ENCODE data around the gene MAMDC4.
A peak's percentile ranks its signal among the peaks of the same experiment; 100 is the strongest.
"Not testable (repeated sequence)": the region's sequence is repeated elsewhere in the genome, so short reads cannot be mapped to it uniquely, and the experiment has no call there.

MAMDC4 gene

DNA sequence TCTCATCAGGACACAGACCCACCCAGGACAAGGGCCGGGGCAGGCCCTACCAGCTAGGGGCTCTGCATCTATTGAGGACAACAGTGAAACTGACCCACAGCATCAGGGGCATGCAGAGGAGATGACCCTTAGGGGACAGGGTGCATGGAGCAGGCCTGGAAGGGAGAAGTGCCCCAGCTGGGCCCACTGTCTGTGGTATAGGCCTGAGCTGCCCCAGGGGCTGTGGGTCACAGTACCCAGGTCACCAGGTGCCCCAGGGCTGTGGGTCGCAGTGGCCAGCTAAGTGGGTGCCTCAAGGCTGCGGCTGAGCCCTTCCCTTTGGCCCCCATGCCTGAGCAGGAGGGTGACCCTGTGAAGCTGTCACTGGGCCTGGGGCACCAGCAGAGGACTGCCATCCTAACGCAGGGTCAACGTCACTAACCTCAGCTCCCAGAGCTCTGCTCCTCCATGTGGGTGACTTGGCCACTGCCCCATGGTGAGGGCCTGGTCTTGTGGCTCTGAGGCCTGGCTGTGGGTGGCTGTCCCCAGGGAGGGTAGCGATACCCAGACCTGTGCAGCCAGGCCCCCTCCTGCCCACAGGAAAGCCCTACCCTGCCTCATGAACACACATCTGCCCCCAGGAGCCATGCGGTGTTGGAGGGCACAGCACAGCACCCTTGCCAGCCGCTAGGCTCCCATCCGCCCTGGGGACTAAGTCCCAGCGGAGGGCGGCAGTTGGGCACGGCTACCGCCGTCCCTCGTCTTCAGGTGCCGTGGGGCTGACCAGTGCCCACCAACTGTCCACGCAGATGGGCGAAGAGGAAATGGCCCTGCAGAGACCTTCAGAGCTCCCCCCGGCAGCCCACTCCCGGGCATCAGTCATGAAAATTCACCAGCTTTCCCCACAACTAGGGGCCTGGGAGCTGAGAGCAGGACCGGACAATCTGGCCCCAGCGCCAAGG is 9.1 kb downstream of the MAMDC4 start:
- DNase-seq (ENCODE audit: low read depth in 2 of 3, low spot score in 2 of 3) = no peak

DNA sequence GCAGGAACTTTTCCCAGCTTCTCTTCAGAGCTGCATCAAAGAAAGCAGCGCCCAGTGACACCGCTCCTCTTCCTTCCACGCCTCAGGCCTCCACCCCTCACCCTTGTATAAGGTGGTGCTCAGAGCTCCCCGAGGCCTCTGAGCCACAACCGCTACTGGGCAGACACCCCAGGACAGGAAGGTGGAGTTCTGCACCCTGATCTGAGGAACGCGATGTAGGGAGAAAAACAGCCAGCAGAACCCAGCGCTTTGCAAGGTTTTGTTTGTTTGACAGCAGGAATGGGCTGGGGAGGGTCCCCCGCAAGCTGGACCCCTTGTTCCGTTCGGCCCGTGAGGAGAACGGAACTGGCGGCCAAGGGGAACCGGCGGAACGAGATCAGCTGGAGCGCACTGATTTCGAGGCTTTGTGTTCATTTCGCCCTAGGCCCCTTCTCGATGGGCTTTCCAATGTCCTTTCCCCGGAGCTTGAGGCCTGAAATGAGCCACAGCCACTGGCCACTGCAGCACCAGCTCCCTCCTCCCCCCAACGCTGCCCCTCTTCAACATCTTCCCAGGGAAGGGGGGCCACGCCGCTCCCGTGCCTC is 9.8 kb downstream of the MAMDC4 start:
- no peak for DNase-seq (ENCODE audit: low read depth in 2 of 3, low spot score in 2 of 3)

DNA sequence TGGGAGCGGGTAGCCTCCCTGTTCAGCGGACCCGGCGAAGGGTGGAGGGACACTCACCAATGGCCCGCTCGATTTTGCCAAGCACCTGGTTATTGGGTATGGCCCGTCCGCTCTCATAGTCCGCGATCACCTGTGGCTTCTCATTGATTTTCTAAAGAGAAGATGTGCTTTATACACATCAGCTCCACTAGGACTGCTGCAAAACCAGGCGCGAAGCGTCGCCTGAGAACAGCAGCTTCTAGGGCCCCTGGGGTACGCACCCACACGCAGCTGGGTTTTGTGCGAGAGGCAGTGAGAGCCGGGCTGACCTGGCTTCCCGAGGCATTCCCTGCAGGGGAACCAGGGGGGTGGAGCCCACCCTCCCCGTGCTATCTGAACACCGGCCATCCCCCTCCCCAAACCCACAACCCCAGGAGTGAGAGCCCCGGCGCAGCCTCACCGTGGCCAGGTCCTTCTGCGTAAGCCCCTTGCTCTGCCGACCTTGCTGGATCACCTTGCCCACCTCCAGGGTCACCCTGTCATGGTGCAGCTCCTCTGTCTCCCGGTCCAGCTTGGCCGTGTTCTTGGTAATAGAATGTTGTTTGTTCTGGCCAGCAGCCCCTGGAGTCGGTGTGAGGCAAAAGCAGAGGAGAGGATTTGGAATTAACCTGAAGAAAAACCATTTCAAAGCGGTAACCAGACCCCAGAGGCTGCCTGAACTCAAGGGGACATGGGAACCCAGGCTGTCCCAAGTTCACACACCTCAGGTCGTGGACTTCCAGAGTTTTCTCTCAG is 10.9 kb downstream of the MAMDC4 start:
- no peak for DNase-seq (ENCODE audit: low read depth in 2 of 3, low spot score in 2 of 3)

DNA sequence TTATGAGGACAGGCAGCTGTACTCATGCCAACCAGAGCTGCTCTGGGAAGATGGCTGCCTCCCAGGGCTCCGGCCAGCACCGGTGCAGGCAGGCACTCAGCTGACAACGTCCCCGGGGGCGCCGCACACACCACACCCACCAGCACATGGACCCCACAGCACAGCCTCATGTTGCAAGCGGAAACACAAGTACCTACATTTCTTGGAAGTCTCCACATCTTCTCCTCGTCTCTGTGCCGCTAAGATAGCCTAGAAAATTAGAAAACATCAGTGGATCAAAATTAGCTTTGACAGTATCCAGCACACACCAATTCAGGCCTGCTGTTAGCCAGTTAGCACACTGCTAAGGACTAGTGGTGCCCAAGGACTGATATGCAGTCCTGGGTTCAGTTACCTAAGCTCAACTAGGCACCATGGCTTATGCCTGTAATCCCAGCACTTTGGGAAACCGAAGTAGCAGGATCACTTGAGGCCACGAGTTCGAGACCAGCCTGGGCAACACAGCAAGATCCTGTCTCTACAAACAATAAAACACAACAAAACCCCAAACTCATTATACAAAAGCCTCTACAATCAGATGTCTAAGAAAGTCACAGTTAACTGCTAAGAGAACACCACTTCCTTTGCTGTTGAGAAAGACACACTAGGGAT is 11.6 kb downstream of the MAMDC4 start:
- no peak for DNase-seq (ENCODE audit: low read depth in 2 of 3, low spot score in 2 of 3)

DNA sequence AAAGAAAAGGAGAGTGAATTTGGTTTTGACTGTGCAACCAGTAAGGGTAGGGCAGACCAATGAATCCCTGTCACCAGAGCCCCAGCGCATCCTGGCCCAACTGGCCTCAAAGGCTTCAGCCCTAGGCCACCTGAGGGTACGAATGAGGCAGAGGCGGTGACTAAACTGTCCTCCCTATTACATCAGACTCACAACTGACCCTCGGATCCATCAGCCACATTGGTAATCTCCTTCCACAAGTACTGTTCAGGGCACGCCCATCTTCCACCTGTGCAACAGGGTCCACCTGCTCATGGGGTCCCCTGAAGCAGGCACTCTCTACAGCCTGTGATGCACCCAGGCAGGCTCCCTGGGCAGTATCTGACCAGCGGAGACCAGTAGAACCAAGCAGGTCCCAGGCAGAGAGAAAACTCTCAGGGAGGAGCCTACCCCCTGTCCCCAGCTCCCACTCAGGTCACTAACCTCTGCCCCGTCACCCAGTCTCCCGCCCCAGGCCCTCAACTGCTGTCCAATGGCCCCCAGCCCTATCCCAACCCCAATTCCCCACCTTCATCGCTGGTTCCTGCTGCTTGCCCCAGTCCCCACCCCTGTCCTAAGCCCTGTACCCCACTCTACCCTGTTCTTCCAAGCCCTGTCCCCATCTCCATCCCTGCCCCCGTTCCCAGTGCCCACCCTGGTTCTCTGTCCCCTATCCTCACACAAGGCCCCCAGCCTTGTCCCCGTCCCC is 13.1 kb downstream of the MAMDC4 start:
- no peak for DNase-seq (ENCODE audit: low read depth in 2 of 3, low spot score in 2 of 3)

DNA sequence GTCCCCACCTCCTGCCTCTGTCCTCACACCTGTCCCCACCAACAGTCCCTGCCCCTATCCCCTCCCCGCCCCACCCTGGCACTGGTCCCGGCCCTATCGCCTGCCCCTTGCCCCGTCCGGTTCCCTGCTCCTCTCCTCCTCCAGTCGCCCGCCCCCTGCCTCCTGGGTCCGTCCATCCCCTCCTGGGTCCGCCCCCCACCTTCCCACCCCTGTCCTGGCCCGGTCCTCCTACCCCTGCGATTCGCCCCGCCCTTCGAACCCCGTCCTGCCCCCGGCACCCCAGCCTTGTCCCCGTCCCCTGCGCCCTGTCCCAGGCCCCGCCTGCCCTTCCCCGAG is 13.6 kb downstream of the MAMDC4 start:
- DNase-seq (ENCODE audit: low read depth in 2 of 3, low spot score in 2 of 3) = no peak

DNA sequence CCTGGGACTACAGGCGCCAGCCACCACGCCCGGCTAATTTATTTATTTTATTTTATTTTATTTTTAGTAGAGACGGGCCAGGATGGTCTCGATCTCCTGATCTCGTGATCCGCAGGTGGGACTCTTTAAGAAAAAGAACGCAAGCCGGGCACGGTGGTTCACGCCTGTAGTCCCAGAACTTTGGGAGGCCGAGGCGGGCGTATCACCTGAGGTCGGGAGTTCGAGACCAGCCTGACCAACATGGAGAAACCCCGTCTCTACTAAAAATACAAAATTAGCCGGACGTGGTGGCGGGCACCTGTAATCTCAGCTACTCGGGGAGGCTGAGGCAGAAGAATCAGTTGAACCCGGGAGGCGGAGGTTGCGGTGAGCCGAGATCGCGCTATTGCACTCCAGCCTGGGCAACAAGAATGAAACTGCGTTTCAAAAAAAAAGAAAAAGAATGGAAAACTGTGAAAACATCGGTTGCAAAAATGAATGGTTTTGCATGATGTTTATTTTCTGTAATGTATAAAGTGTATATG is 14.8 kb downstream of the MAMDC4 start:
- not testable (repeated sequence) for DNase-seq (ENCODE audit: low read depth in 2 of 3, low spot score in 2 of 3)

DNA sequence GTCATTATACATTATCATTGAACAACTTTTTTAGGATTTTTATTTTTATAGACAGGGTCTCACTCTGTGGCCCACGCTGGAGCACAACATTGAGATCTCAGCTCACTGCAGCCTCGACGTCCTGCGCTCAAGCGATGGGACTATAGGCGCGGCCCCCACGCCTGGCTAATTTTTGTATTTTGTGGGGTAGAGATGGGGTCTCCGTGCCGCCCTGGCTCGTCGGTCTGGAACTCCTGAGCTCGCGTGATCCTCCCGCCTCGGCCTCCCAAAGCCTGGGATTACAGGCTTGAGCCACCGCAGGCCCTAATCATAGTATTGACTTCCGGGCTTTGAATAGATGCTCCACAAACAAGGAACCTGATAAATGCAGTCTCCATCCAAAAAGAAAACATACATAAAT is 15.3 kb downstream of the MAMDC4 start:
- DNase-seq (ENCODE audit: low read depth in 2 of 3, low spot score in 2 of 3) = no peak

DNA sequence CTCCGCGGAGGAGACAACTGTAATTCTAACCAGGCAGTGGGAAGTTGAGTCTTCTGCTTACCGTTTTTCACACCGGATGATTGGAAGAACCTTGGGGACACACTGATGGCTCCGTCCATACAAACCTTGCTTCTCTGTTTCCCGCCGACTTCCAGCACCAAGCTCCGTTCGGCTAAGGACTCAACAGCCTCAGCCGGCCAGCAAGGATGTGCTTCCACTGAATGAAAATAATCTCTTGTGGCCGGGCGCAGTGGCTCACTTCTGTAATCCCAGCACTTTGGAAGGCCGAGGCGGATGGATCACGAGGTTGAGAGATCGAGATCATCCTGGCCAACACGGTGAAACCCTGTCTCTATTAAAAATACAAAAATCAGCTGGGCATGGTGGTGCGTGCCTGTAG is 15.8 kb downstream of the MAMDC4 start:
- no peak for DNase-seq (ENCODE audit: low read depth in 2 of 3, low spot score in 2 of 3)

DNA sequence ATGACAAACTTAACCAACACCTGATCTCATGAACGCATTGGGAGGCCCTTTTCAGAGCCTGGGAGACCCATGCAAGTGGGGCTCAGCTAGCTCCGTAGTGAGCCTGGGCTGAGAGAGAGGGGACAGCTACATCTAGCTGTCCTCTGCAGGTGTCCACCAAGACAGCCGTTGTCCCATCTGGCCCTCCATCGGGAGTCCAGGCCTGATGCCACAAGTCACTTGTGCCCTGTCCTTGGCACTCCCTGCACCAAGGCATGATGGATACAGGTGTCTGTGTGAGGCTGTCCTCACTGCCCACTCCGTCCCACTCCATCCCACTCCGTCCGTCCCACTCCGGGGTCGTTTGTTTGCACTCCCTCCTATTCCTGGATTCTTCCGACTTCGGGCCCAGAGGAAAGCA is 16.5 kb downstream of the MAMDC4 start:
- DNase-seq (ENCODE audit: low read depth in 2 of 3, low spot score in 2 of 3) = no peak

DNA sequence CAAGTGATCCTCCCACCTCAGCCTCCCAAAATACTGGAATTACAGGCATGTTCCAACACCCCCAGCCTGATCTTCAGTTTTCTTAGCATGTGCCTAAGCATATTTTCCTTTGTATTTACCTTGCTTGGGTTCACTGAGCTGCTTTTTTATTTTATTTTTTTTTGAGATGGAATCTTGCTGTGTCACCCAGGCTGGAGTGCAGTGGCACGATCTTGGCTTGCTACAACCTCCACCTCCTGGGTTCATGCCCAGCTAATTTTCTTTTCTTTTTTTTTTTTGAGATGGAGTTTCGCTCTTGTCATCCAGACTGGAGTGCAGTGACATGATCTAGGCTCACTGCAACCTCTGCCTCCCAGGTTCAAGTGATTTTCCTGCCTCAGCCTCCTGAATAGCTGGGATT is 17.5 kb downstream of the MAMDC4 start:
- not testable (repeated sequence) for DNase-seq (ENCODE audit: low read depth in 2 of 3, low spot score in 2 of 3)

DNA sequence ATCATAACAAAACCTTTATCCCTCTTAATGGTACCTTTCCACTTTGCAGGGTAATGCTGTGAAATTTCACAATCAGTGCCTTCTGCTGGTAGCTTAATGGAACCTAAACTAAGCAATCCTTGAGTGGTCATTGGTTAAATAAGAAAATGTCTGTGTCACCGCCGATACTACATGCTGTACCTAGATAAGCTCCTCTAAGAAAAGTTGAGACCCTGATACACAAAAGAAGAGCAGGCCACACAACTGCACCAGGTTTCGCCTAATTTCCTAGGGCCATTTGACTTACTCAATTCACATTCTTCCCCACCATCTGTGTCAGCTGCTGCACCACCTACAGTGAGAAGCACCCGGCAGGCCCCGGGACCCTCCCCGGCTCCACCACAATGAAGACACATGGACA is 23.0 kb downstream of the MAMDC4 start:
- DNase-seq (ENCODE audit: low read depth in 2 of 3, low spot score in 2 of 3) = no peak

DNA sequence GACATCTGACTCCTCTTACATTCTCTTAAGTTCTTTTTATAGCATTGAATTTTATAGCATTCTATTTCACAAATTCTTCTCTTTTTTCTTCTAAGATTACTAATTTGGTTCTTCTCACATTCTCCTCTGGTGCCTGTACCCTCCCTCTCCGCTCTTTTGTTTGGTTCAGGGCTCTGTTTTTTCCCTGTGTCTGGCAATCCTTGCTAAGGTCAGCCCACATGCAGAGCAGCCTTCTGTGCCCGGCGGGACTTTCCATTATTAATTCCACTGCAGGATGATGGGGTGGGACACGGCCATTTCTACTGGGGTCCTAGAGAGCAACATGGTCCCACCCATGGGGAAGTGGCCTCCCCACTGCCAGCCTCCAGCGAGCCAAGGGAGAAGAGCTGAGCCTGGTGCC is 24.3 kb downstream of the MAMDC4 start:
- no peak for DNase-seq (ENCODE audit: low read depth in 2 of 3, low spot score in 2 of 3)

DNA sequence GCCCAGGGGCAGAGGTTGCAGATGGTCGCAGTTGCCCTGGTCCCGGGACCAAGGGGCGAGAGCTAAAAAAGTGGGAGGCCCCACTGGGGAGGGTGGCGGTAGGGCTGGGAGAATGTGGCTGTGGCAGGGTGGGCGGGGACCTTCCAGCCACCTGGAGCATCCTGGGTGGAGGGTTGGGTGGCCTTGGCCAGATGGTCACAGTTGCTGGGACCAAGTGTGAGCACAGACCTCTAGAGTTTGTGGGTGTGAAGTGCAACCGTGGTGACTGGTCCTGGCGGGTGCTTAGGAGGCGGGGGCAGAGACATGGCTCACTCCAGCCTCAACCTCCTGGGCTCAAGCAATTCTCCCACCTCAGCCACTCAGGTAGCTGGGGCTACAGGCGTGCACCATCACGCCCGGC is 28.5 kb downstream of the MAMDC4 start:
- no peak for DNase-seq (ENCODE audit: low read depth in 2 of 3, low spot score in 2 of 3)

DNA sequence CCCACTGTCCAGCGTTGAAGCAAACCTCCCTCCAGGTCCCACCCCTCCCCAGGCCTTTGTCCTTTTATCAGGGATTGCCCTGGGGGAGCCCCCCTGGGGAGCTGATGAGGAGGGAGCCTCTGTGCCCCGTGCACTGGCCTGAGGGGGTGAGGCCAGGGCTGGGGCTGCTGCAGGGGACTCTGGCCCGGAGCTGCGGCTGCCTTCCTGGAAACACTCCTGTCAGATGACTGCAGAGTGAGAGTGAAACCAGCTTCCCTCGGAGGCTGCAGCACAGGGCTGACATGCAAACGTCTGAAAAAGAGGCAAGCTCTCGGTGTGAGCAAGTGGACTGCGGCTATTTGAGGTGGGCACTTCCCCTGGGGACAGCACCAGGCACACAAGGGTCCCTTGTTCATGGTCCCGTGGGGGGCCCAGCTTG is 29.6 kb downstream of the MAMDC4 start:
- peak in 2 of 3 experiments; percentile 39 to 44 for DNase-seq (ENCODE audit: low read depth in 2 of 3, low spot score in 2 of 3)

DNA sequence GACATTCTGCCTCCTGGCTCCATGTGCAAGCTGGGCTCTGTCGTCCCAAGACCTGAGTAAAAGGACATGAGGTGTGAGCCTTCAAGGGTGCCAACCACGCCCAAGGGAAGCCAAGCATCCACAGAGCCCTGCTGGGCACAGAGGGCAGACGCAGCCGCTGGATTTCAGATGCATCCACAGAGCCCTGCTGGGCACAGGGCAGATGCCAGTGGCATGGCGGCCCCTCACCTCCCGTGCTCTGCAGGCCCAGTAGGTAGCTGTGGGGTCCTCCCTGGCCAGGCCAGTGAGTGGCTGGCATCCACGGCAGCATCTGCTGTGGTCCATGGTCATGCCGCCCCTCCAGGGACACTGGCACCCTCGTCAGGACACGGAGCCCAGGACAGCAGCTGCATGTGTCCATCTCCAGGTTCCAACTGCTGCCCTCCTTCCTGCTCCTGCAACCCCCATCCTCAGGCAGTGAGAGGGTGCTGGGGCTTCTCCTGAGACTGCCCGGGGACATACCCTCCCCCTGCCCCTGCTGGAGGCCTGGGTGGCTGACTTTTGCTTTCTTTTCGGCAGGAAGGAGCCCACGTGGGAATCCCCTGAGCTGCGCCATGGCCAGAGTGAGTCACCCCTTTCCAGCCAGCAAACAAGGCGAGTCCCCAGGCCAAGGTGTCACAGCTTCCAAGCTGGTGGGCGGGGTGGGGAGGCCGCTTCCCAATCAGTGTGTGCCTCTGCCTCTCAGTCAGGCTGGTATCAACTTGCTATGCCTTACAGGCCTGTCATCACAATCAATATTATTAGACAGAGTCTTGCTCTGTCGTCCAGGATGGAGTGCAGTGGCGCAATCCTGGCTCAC is 30.2 kb downstream of the MAMDC4 start:
- peak; percentile 49 to 83 (median 81) for DNase-seq (ENCODE audit: low read depth in 2 of 3, low spot score in 2 of 3)

DNA sequence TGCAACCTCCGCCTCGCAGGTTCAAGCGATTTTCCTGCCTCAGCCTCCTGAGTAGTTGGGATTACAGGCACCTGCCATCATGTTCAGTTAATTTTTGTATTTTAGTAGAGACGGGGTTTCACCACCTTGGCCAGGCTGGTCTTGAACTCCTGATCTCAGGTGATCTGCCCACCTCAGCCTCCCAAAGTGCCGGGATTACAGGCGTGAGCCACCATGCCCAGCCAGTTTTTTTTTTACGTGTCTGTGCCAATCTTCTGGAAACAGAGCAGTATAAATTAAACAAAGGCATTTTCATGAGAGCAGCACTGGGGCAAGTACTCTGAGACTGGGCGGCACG is 30.8 kb downstream of the MAMDC4 start:
- DNase-seq (ENCODE audit: low read depth in 2 of 3, low spot score in 2 of 3) = not testable (repeated sequence)

DNA sequence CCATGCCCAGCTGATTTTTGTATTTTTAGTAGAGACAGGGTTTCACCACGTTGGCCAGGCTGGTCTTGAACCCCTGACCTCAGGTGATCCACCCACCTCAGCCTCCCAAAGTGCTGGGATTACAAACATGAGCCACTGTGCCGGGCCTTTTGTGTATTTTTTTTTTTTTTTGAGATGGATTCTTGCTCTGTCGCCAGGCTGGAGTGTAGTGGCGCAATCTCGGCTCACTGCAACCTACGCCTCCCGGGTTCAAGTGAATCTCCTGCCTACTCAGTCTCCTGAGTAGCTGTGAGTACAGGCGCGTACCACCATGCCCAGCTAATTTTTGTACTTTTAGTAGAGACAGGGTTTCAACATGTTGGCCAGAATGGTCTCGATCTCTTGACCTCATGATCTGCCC is 31.5 kb downstream of the MAMDC4 start:
- DNase-seq (ENCODE audit: low read depth in 2 of 3, low spot score in 2 of 3) = not testable (repeated sequence)

DNA sequence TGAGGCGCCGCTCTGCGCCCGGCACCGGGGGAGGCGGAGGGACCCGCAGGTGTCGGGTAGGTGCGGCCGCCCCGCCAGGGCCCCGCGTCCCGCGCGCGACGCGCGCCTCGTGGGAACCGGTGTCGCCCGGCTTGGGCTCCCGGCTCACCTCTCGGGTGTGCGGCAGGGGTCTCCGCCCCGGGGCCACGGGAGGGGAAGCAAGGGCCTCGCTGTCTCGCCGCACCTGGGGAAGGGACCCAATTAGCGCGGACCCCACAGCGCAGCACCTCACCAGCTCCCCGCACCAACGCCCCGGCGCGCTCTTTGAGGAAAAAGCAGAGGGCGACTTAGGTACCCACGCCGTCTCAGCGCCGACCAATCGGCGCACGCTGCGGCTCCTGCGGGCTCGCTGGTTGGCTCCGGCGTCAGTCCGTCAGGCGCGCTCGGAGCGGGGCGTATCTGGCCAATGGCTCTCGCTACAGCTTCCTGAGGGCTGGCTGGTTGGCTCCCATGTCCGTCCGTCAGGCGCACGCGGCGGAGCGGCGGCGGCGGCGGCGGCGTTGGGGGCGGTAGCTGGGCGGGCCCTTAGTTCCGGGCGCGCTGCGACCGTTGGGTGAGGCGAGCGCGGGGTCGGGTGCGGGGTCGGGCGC is 33.9 kb downstream of the MAMDC4 start, which contains the start of gene TRAF2:
TSS of gene TRAF2 (plus strand) at position 567 of the 629 bp plus-strand sequence. CDS start 12,225 bp downstream, outside the sequence.
- DNase-seq (ENCODE audit: low read depth in 2 of 3, low spot score in 2 of 3) = peak; percentile 85 to 98 (median 97)

Measured in activated CD8-positive, alpha-beta memory T cell treated with anti-CD3 and anti-CD28 coated beads for 48 hours (primary cell).